Stimulated activated naive CD8-positive, alpha-beta T cell treated with anti-CD3 and anti-CD28 coated beads, Interleukin-15, Interleukin-2, amounts not matched to agents 100 ng/mL and 50 ng/mL, for 24 hours (primary cell): ENCODE data around the gene TP53I3.
A peak's percentile ranks its signal among the peaks of the same experiment; 100 is the strongest.
"Not testable (repeated sequence)": the region's sequence is repeated elsewhere in the genome, so short reads cannot be mapped to it uniquely, and the experiment has no call there.

Source experiments
- H3K27ac Mint-ChIP-seq: one replicate; pipeline ENCODE4 v1.8.0; 2021; ENCODE audit warnings: mild to moderate bottlenecking, mixed read lengths
- H3K27me3 Mint-ChIP-seq: one replicate; pipeline ENCODE4 v1.8.0; 2021; ENCODE audit warnings: mixed read lengths
- H3K36me3 Mint-ChIP-seq: one replicate; pipeline ENCODE4 v1.8.0; 2021; ENCODE audit warnings: low read depth, mixed read lengths
- H3K4me1 Mint-ChIP-seq: one replicate; pipeline ENCODE4 v1.8.0; 2021; ENCODE audit warnings: low read depth, mixed read lengths
- H3K4me3 Mint-ChIP-seq: one replicate; pipeline ENCODE4 v1.8.0; 2021; ENCODE audit warnings: mild to moderate bottlenecking, mixed read lengths
- H3K9me3 Mint-ChIP-seq: one replicate; pipeline ENCODE4 v1.8.0; 2021; ENCODE audit warnings: mixed read lengths

Gene TP53I3

DNA sequence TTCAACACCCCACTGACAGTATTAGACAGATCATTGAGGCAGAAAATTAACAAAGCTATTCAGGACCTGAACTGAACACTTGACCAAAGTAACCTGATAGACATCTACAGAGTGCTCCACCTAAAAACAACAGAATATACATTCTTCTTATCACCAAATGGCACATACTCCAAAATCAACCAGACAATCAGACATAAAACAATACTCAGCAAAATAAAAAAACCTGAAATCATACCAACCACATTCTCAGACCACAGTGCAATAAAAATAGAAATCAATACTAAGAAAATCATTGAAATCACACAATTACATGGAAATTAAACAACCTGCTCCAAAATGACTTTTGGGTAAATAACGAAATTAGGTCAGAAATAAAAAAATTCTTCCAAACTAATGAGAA lies 22.7 kb upstream of the TP53I3 start:
- Mint-ChIP-seq H3K27ac (no peak overlapping the region), H3K9me3 (peaks cover 27% of the 10 kb centered on the region), H3K4me3 (no peak overlapping the region)

DNA sequence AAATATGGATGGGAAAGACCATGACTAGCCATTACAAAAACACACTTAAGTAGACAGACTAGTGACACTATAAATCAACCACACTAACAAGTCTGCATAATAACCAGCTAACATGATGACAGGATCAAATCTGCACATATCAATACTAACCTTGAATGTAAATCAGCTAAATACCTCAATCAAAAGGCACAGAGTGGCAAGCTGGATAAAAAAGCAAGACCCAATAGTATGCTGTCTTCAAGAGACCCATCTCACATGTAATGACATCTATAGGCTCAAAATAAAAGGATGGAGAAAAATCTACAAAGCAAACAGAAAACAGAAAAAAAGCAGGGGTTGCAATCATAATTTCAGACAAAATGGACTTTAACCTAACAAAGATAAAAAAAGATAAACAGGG lies 22.2 kb upstream of the TP53I3 start:
- Mint-ChIP-seq H3K36me3 (peaks cover 4% of the 10 kb centered on the region), H3K4me3 (no peak overlapping the region), H3K27me3 (no peaks in the 10 kb centered on the region), H3K9me3 (peaks cover 27% of the 10 kb centered on the region), H3K4me1 (no peaks in the 10 kb centered on the region), H3K27ac (no peak overlapping the region)

More for the DNA sequence above, 22.7 kb upstream of the TP53I3 start:
- H3K36me3 Mint-ChIP-seq: no peaks in the 10 kb centered on the region
- no peaks in the 10 kb centered on the region for H3K27me3 Mint-ChIP-seq
- no peaks in the 10 kb centered on the region for H3K4me1 Mint-ChIP-seq

DNA sequence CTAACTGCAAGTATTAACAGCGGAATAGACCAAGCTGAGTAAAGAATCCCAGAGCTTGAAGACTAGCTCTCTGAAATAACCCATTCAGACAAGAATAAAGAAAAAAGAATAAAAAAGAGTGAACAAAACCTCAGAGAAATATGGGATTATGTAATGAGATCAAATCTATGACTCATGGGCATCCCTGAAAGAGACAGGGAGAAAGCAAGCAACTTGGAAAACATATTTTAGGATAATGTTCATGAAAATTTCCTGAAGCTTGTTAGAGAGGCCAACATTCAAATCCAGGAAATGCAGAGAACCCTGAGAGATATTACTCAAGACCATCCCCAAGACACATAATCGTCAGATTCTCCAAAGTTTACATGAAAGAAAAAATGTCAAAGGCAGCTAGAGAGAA lies 21.2 kb upstream of the TP53I3 start:
- H3K27me3 Mint-ChIP-seq: no peaks in the 10 kb centered on the region
- peaks cover 27% of the 10 kb centered on the region for H3K9me3 Mint-ChIP-seq
- peaks cover 5% of the 10 kb centered on the region for H3K36me3 Mint-ChIP-seq
- no peak overlapping the region for H3K4me3 Mint-ChIP-seq
- no peak overlapping the region for H3K27ac Mint-ChIP-seq
- no peaks in the 10 kb centered on the region for H3K4me1 Mint-ChIP-seq

DNA sequence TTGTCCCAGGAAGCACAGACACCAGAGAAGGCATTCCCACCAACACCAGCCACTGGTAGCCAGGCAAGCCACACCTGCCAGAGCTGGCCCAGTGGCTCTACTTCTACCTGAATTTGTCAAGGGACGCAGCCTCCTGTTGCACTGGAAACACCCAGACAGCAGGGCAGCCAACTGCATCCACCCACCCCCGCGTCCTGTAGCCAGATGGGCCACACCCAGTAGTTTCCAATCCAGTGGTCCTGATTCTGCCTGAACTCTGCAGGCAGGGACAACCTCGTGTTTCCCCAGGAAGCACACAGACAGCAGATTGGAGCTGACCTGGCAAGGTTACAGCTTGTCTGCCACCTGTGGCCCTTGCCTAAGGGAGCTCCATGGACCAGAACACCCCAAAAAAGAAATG lies 20.3 kb upstream of the TP53I3 start:
- no peaks in the 10 kb centered on the region for H3K27me3 Mint-ChIP-seq

DNA sequence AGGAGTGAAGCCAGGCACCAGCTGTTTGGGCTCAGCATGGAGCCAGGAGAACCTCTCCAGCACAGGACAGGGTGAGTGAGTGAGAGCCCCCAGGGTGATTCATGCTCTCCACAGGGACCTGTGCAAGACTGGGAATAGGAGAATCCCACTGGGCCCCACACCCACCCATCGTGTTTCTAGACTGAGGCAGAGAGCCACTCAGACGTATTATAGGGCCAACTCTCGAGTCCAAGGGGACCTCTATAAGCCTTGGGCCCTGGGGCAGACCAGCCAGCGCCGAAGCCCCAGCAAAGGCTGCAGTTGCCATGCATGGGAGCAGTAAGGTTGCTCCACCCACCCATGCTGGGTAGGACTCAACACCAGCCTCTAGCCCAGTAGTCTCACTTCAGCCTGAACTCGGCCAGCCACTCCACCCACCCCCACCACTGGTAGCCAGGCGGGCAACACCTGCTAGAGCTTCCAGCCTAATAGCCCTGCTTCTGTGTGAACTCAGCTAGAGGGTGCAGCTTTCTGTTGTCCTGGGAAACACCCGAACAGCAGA lies 19.5 kb upstream of the TP53I3 start:
- H3K27ac Mint-ChIP-seq: no peak overlapping the region
- no peaks in the 10 kb centered on the region for H3K4me1 Mint-ChIP-seq
- H3K9me3 Mint-ChIP-seq: peaks cover 25% of the 10 kb centered on the region
- no peak overlapping the region for H3K4me3 Mint-ChIP-seq
- H3K36me3 Mint-ChIP-seq: peaks cover 14% of the 10 kb centered on the region
- no peaks in the 10 kb centered on the region for H3K27me3 Mint-ChIP-seq

More for the DNA sequence above, 20.3 kb upstream of the TP53I3 start:
- no peak overlapping the region for H3K27ac Mint-ChIP-seq
- H3K36me3 Mint-ChIP-seq: peaks cover 14% of the 10 kb centered on the region
- no peaks in the 10 kb centered on the region for H3K4me1 Mint-ChIP-seq
- H3K9me3 Mint-ChIP-seq: peaks cover 27% of the 10 kb centered on the region
- H3K4me3 Mint-ChIP-seq: no peak overlapping the region

DNA sequence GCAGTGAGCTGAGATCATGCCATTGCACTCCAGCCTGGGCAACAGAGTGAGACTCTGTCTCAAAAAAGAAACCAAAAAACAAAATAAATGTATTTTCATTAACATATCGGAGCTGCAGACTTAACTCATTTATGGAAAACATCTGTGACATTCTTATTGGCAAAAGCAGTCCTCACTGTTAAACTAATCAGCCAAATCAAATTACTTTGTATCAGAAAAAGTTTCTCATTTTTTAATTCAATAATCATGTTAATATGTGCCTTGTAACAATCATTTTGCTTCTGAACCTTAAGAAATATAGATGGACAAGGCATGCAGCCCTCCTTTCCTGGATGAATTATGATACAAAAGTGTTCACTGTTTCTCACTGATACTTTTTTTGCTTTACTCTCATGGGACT lies 18.0 kb upstream of the TP53I3 start:
- Mint-ChIP-seq H3K9me3 (peaks cover 17% of the 10 kb centered on the region), H3K27me3 (no peaks in the 10 kb centered on the region), H3K36me3 (peaks cover 14% of the 10 kb centered on the region), H3K4me3 (no peak overlapping the region), H3K4me1 (no peaks in the 10 kb centered on the region), H3K27ac (no peak overlapping the region)

DNA sequence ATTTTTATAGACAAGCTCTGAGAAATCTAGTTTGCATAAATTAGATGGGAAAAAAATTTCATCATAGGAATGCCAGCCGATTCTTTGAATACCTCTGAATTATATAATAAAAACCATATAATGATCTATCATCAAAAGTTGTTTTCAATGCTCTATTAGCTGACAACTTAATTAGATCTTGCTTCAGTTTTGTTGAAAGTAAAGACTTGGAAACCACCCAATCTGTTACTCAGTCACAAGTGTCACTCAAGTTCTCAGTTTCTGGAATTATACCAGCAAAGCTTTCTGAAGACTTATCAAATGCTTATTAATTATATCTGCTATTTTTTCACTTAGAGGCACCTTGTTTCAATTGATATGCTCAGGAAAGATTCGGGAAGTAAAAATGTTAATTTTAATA lies 17.4 kb upstream of the TP53I3 start:
- Mint-ChIP-seq H3K27ac (no peak overlapping the region), H3K9me3 (peaks cover 10% of the 10 kb centered on the region), H3K36me3 (peaks cover 14% of the 10 kb centered on the region), H3K4me1 (no peaks in the 10 kb centered on the region), H3K4me3 (no peak overlapping the region), H3K27me3 (no peaks in the 10 kb centered on the region)

DNA sequence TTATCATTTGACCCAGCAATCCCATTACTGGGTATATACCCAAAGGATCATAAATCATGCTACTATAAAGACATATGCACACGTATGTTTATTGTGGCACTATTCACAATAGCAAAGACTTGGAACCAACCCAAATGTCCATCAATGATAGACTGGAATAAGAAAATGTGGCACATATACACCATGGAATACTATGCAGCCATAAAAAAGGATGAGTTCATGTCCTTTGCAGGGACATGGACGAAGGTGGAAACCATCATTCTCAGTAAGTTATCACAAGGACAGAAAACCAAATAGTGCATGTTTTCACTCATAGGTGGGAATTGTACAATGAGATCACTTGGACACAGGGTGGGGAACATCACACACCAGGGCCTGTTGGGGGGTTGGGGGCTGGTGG lies 16.1 kb upstream of the TP53I3 start:
- H3K4me1 Mint-ChIP-seq, H3K27ac Mint-ChIP-seq, H3K9me3 Mint-ChIP-seq, H3K27me3 Mint-ChIP-seq, H3K4me3 Mint-ChIP-seq: not testable (repeated sequence)
- H3K36me3 Mint-ChIP-seq: peaks cover 22% of the 10 kb centered on the region

DNA sequence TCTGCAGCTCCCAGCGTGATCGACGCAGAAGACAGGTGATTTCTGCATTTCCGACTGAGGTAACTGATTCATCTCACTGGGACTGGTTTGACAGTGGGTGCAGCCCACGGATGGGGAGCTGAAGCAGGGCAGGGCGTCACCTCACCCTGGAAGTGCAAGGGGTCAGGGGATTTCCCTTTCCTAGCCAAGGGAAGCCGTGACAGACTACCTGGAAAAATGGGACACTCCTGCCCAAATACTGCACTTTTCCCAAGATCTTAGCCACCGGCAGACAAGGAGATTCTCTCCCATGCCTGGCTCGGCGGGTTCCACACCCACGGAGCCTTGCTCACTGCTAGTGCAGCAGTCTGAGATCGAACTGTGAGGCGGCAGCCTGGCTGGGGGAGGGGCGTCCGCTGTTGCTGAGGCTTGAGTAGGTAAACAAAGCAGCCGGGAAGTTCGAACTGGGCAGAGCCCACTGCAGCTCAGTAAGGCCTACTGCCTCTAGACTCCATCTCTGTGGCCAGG lies 10.6 kb upstream of the TP53I3 start:
- H3K9me3 Mint-ChIP-seq, H3K27ac Mint-ChIP-seq: not testable (repeated sequence)

DNA sequence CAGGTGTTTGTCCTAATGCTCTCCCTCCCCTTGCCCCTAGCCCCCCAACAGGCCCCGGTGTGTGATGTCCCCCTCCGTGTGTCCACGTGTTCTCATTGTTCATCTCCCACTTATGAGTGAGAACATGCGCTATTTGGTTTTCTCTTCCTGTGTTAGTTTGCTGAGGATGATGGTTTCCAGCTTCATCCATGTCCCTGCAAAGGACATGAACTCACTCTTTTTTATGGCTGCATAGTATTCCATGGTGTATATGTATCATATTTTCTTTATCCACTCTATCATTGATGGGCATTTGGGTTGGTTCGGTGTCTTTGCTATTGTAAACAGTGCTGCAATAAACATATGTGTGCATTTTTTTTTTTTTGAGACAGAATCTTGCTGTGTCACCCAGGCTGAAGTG lies 8.6 kb upstream of the TP53I3 start:
- not testable (repeated sequence) for H3K27me3 Mint-ChIP-seq, H3K36me3 Mint-ChIP-seq, H3K4me3 Mint-ChIP-seq, H3K27ac Mint-ChIP-seq, H3K9me3 Mint-ChIP-seq, H3K4me1 Mint-ChIP-seq

More for the DNA sequence above, 10.6 kb upstream of the TP53I3 start:
- H3K27me3 Mint-ChIP-seq, H3K4me3 Mint-ChIP-seq, H3K4me1 Mint-ChIP-seq: not testable (repeated sequence)
- H3K36me3 Mint-ChIP-seq: peaks cover 11% of the 10 kb centered on the region

DNA sequence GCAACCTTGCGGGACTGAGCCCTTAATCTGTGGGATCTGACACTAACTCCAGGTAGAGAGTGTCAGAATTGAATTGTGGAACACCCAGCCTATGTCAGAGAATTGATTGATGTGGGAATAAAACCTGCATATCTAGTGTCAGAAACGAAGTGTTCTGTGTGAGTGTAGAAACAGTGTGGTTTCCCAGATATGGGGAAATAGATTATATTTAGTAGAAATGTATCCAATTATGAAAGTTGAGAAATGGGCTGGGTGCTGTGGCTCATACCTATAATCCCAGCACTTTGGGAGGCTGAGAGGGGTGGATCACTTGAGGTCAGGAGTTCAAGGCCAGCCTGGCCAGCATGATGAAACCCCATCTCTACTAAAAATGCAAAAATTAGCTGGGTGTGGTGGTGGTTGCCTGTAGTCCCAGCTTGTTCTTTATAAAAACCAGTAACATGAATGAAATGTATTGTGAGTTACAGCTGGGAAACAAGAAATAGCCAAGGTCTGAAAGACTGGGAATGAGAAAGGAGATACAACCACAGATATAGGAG lies 4.3 kb upstream of the TP53I3 start:
- no peaks in the 10 kb centered on the region for H3K36me3 Mint-ChIP-seq
- no peaks in the 10 kb centered on the region for H3K9me3 Mint-ChIP-seq
- H3K27me3 Mint-ChIP-seq: no peaks in the 10 kb centered on the region
- no peak overlapping the region for H3K4me3 Mint-ChIP-seq
- H3K27ac Mint-ChIP-seq: no peak overlapping the region
- peaks cover 4% of the 10 kb centered on the region for H3K4me1 Mint-ChIP-seq

DNA sequence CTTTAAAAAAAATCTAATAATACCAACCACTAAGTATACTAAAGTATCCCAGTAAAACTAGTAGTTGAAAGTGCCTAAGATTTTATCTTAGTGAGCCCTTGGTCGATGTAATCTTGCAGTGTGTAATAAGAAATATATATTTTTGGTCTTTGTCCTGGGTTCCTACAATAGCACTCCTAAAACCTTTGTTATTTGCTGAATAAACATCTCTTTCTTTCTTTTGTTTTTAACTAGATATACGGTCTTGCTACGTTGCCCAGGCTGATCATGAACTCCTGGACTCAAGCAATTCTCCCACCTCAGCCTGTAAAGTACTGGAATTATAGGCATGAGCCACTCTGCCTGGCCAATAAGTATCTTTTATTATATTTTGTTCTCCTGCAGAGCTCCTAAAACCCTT lies 2.4 kb upstream of the TP53I3 start:
- H3K4me3 Mint-ChIP-seq: no peak overlapping the region
- H3K27me3 Mint-ChIP-seq: no peaks in the 10 kb centered on the region
- no peak overlapping the region for H3K27ac Mint-ChIP-seq
- no peaks in the 10 kb centered on the region for H3K9me3 Mint-ChIP-seq
- no peaks in the 10 kb centered on the region for H3K36me3 Mint-ChIP-seq
- peaks cover 13% of the 10 kb centered on the region for H3K4me1 Mint-ChIP-seq

DNA sequence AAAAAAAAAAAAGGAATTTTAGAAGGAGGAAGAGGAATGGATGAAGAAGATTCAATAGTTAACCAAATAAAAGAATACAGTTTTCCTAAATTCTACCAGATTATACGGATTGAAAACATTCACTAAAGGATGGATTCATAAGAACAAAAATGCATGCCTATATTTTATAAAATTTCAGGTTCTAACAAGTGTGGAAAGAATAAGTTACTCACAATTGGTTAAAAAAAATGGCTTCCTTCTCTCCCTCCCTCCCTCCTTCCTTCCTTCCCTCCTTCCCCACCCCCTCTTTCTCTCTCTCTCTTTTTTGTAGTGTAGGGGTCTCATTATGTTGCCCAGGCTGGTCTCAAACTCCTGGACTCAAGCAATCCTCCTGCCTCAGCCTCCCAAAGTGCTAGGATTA lies 1.6 kb upstream of the TP53I3 start:
- Mint-ChIP-seq H3K4me1 (peaks cover 13% of the 10 kb centered on the region), H3K36me3 (no peaks in the 10 kb centered on the region), H3K27ac (no peak overlapping the region), H3K27me3 (no peaks in the 10 kb centered on the region), H3K4me3 (no peak overlapping the region), H3K9me3 (no peaks in the 10 kb centered on the region)

DNA sequence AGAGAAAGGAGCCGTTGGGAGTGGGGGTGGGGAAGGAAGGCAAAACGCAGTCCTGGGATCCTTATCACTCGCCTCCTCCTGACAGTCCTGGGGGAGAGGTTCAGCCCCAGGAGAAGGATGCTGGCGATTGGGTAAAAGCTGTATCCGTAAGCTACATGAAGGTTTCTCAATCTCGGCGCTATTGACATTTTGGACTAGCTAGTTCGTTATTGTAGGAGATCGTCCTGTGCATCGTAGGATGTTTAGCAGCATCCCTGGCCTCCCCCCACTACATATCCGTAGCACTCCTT lies 511 bp upstream of the TP53I3 start:
- no peaks in the 10 kb centered on the region for H3K9me3 Mint-ChIP-seq
- H3K36me3 Mint-ChIP-seq: no peaks in the 10 kb centered on the region
- peak overlapping the region; percentile 88 for H3K4me3 Mint-ChIP-seq
- H3K27ac Mint-ChIP-seq: no peak overlapping the region
- no peaks in the 10 kb centered on the region for H3K27me3 Mint-ChIP-seq
- H3K4me1 Mint-ChIP-seq: peaks cover 13% of the 10 kb centered on the region

DNA sequence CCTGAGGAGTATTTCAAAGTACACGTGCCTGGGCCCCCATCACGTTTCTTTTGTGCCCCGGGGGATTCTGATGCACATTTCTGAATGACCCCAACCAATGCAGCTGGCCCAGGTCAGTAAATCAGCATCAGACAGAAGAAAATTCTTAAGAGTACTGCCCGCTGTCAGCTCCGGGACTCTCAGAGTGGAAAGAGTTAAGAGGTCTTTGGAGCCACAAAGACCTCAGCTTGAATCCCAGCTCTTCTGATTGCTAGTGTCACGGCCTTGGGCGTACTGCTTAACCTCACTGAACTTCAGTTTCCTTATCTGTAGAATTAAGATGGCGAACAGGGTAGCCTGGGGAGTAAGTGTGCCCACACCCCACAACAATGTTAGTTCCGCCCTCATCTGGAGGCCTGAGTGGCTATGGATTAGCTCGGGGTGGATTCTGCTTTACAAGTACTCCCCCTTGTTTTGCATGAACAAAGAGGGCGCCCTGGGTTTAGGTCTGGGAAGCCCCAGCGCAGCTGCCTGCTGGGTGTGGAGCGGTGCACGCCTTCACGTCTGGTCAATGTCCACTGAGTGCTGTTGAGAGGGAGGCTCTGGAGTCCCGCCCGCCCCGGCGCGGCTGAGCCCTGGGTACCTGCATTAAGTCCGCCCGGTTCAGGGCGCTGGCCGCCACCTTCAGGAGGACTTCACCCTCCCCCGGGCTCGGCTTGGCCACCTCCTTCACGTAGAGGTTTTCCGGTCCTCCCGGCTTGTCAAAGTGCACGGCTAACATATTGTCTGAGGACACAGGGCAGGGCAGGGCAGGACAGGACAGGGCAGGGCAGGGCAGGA lies 858 bp downstream of the TP53I3 start:
- Mint-ChIP-seq H3K36me3 (no peaks in the 10 kb centered on the region), H3K4me1 (peaks cover 13% of the 10 kb centered on the region), H3K27ac (peak overlapping the region; percentile 52), H3K27me3 (no peaks in the 10 kb centered on the region), H3K9me3 (no peaks in the 10 kb centered on the region), H3K4me3 (peak overlapping the region; percentile 88)
